Measurements from ENCODE around the gene ANKRD22. TPM values are rescaled to one million over a fixed set of nuclear protein-coding genes. Genes with fewer than 3 reads are reported as not detected.

Gene ANKRD22
- polyA plus RNA-seq, 2 of the 4 experiments (the other 2 are of a cell fraction), result 0.53 to 0.59 TPM

- Histone ChIP-seq H3K4me3 (no peak overlapping the region), H3K4me2 (no peak overlapping the region), H3K27ac (no peak overlapping the region), H3K4me1 (no peaks in the 10 kb centered on the region), H3K9me3 (no peaks in the 10 kb centered on the region)
- TF ChIP-seq RAD21 (conservative IDR thresholded peaks at IDR 0.05 in 1 of 2, IDR thresholded peaks at IDR 0.05 in 1 of 2), result no peak
- TF ChIP-seq, protein P1, sequence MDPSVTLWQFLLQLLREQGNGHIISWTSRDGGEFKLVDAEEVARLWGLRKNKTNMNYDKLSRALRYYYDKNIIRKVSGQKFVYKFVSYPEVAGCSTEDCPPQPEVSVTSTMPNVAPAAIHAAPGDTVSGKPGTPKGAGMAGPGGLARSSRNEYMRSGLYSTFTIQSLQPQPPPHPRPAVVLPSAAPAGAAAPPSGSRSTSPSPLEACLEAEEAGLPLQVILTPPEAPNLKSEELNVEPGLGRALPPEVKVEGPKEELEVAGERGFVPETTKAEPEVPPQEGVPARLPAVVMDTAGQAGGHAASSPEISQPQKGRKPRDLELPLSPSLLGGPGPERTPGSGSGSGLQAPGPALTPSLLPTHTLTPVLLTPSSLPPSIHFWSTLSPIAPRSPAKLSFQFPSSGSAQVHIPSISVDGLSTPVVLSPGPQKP (IDR thresholded peaks at IDR 0.05; ENCODE audit: low read depth, low read length), result no peak
- TF ChIP-seq, protein P2, sequence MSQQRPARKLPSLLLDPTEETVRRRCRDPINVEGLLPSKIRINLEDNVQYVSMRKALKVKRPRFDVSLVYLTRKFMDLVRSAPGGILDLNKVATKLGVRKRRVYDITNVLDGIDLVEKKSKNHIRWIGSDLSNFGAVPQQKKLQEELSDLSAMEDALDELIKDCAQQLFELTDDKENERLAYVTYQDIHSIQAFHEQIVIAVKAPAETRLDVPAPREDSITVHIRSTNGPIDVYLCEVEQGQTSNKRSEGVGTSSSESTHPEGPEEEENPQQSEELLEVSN (IDR thresholded peaks at IDR 0.05; ENCODE audit: borderline replicate concordance, low read depth), result no peak
- TF ChIP-seq RCOR1 (IDR thresholded peaks at IDR 0.05; ENCODE audit: low read depth, low read length), result no peak
- no peak for TF ChIP-seq CBX8 (IDR thresholded peaks at IDR 0.05)
- no peak for TF ChIP-seq KDM1A (IDR thresholded peaks at IDR 0.05; ENCODE audit: low read depth)
- TF ChIP-seq HOXB13 (CRISPR knock-in tag; IDR thresholded peaks at IDR 0.05; ENCODE audit: low read depth), result no peak
- TF ChIP-seq JUN (IDR thresholded peaks at IDR 0.05), result no peak
- TF ChIP-seq FOSB (CRISPR knock-in tag; IDR thresholded peaks at IDR 0.05), result no peak
- no peak for TF ChIP-seq PHF8 (IDR thresholded peaks at IDR 0.05; ENCODE audit: borderline replicate concordance, low read depth)
- TF ChIP-seq SREBF2 (IDR thresholded peaks at IDR 0.05), result no peak
- TF ChIP-seq EHMT2 (IDR thresholded peaks at IDR 0.05; ENCODE audit: low read depth), result no peak
- TF ChIP-seq, protein P3, sequence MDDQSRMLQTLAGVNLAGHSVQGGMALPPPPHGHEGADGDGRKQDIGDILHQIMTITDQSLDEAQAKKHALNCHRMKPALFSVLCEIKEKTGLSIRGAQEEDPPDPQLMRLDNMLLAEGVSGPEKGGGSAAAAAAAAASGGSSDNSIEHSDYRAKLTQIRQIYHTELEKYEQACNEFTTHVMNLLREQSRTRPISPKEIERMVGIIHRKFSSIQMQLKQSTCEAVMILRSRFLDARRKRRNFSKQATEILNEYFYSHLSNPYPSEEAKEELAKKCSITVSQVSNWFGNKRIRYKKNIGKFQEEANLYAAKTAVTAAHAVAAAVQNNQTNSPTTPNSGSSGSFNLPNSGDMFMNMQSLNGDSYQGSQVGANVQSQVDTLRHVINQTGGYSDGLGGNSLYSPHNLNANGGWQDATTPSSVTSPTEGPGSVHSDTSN (IDR thresholded peaks at IDR 0.05), result no peak
- no peak for TF ChIP-seq EP300 (IDR thresholded peaks at IDR 0.05)
- no peak for TF ChIP-seq ZNF302 (CRISPR knock-in tag; IDR thresholded peaks at IDR 0.05)
- TF ChIP-seq, protein P4, sequence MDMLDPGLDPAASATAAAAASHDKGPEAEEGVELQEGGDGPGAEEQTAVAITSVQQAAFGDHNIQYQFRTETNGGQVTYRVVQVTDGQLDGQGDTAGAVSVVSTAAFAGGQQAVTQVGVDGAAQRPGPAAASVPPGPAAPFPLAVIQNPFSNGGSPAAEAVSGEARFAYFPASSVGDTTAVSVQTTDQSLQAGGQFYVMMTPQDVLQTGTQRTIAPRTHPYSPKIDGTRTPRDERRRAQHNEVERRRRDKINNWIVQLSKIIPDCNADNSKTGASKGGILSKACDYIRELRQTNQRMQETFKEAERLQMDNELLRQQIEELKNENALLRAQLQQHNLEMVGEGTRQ (IDR thresholded peaks at IDR 0.05), result no peak
- TF ChIP-seq RNF2 (IDR thresholded peaks at IDR 0.05; ENCODE audit: borderline replicate concordance, low read depth), result no peak
- no peak for FAIRE-seq
- DNase-seq (ENCODE audit: low read depth in 1 of 2, low spot score in 1 of 2), result no peak
- CTCF ChIA-PET, result no interaction called here
- POLR2A ChIA-PET, result no interaction called here
- ATAC-seq, result no peak
- 91% methylated on average over 2 of the region's 2 CpGs for WGBS (ENCODE audit: missing lambda C conversion rate)
Measured at GRCh38 chr10:88866454-88866853, 14.8 kb upstream of the ANKRD22 start.

DNA sequence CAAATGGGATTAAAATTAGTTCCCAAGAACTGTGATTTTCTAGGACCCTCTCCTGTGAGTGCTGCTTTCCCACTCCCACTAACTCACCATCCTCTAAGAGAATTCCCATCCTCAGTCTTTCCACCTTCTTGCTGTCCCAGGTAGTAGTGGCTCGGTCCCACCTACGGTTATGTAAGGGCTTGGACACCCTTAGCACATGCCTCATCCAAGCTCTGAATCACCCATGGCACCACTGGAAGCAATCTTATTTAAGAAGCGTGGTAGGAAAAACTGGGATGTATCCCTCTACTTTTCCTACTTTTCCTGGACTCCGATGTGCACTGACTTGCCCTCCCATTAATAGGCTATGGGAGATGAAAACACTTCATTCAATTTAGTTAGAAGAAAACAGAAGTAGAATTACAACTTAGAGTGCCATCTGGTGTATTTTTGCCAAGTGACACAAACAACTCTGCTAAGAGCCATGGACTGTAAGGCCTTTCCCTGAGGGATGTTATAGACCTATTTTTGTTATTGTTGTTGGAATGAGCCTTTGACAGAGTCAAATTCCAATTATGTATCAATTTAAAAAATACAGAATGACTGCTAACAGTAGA is 13.7 kb upstream of the ANKRD22 start:
- WGBS (ENCODE audit: missing lambda C conversion rate), result 60% methylated on average over 4 of the region's 4 CpGs
- no peak overlapping the region for H3K4me2 ChIP-seq
- ChIA-PET CTCF (interaction anchor here (0.7 to 6.3 kb wide), 6 partner anchors 9 to 67 kb away, joined by 3 to 70 read pairs (median 5); no protein-coding TSS in a partner anchor), POLR2A (no interaction called here)
- DNase-seq (ENCODE audit: low read depth in 1 of 2, low spot score in 1 of 2) (peak in 1 of 2 experiments; percentile 17), FAIRE-seq (no peak), ATAC-seq (peak; percentile 55 to 70)
- no peak overlapping the region for H3K27ac ChIP-seq
- TF ChIP-seq RFX5 (IDR thresholded peaks at IDR 0.05), result no peak
- TF ChIP-seq SMC3 (IDR thresholded peaks at IDR 0.05), result peak; percentile 56; the same call in 2 of the 3 replicates
- TF ChIP-seq NFE2L2 (conservative IDR thresholded peaks at IDR 0.05; ENCODE audit: low read length), result no peak
- TF ChIP-seq RAD21 (conservative IDR thresholded peaks at IDR 0.05 in 1 of 2, IDR thresholded peaks at IDR 0.05 in 1 of 2), result peak; percentile 27 to 50; a peak in 4 of 5 replicates
- TF ChIP-seq FOSL2 (IDR thresholded peaks at IDR 0.05), result no peak
- TF ChIP-seq FOSL2 (CRISPR knock-in tag; IDR thresholded peaks at IDR 0.05), result no peak
- no peak for TF ChIP-seq TFCP2L1 (CRISPR knock-in tag; IDR thresholded peaks at IDR 0.05)
- no peak for TF ChIP-seq CBX2 (IDR thresholded peaks at IDR 0.05; ENCODE audit: borderline replicate concordance, low read depth)
- no peak for TF ChIP-seq HEYL (CRISPR knock-in tag; IDR thresholded peaks at IDR 0.05)
- TF ChIP-seq POLR2A (IDR thresholded peaks at IDR 0.05; ENCODE audit: low read length), result no peak
- TF ChIP-seq POLR2AphosphoS2 (conservative IDR thresholded peaks at IDR 0.05; ENCODE audit: low read length), result no peak
- no peak for TF ChIP-seq EHMT2 (IDR thresholded peaks at IDR 0.05; ENCODE audit: low read depth)
- TF ChIP-seq JUN (IDR thresholded peaks at IDR 0.05), result no peak
- no peak for TF ChIP-seq NR3C1 (IDR thresholded peaks at IDR 0.05)
- no peak for TF ChIP-seq HOXB13 (CRISPR knock-in tag; IDR thresholded peaks at IDR 0.05; ENCODE audit: low read depth)
- TF ChIP-seq, protein P5, sequence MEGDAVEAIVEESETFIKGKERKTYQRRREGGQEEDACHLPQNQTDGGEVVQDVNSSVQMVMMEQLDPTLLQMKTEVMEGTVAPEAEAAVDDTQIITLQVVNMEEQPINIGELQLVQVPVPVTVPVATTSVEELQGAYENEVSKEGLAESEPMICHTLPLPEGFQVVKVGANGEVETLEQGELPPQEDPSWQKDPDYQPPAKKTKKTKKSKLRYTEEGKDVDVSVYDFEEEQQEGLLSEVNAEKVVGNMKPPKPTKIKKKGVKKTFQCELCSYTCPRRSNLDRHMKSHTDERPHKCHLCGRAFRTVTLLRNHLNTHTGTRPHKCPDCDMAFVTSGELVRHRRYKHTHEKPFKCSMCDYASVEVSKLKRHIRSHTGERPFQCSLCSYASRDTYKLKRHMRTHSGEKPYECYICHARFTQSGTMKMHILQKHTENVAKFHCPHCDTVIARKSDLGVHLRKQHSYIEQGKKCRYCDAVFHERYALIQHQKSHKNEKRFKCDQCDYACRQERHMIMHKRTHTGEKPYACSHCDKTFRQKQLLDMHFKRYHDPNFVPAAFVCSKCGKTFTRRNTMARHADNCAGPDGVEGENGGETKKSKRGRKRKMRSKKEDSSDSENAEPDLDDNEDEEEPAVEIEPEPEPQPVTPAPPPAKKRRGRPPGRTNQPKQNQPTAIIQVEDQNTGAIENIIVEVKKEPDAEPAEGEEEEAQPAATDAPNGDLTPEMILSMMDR (IDR thresholded peaks at IDR 0.05), result peak; percentile 39; the same call in 2 of the 3 replicates
- no peak overlapping the region for H3K4me3 ChIP-seq
- no peaks in the 10 kb centered on the region for H3K9me3 ChIP-seq
- no peaks in the 10 kb centered on the region for H3K4me1 ChIP-seq

Data from A549 (cell line).